ENCODE measurements around the gene SEPTIN2.

Gene SEPTIN2

GRCh38 chr2:241339839-241340630 lies 24.3 kb downstream of the SEPTIN2 start:
- H3K27ac ChIP-seq: no peak overlapping the region
- H3K4me3 ChIP-seq (ENCODE audit: low read depth, low read length): no peak overlapping the region
- TF ChIP-seq CTCF (IDR thresholded peaks at IDR 0.05; ENCODE audit: low read depth, low read length, missing control alignments): no peak
- DNase-seq: no peak
- in situ Hi-C loops (cut with HindIII; ENCODE audit: low pct_ligation_motif_present, low sequenced_read_pairs): no loop called here
- H3K36me3 ChIP-seq (replicated peaks): peaks cover 91% of the 10 kb centered on the region
- H3K27me3 ChIP-seq (replicated peaks): no peaks in the 10 kb centered on the region

- no peak overlapping the region for H3K27ac ChIP-seq
- peaks cover 90% of the 10 kb centered on the region for H3K36me3 ChIP-seq (replicated peaks)
Measured at GRCh38 chr2:241340631-241341163, 25.0 kb downstream of the SEPTIN2 start.

GRCh38 chr2:241344925-241345651 lies 29.4 kb downstream of the SEPTIN2 start:
- no peaks in the 10 kb centered on the region for H3K27me3 ChIP-seq (replicated peaks)
- H3K27ac ChIP-seq: no peak overlapping the region
- no peak overlapping the region for H3K4me3 ChIP-seq (ENCODE audit: low read depth, low read length)
- no peak for TF ChIP-seq CTCF (IDR thresholded peaks at IDR 0.05; ENCODE audit: low read depth, low read length, missing control alignments)
- in situ Hi-C loops (cut with HindIII; ENCODE audit: low pct_ligation_motif_present, low sequenced_read_pairs): no loop called here
- DNase-seq: no peak
- peaks cover 91% of the 10 kb centered on the region for H3K36me3 ChIP-seq (replicated peaks)

More at GRCh38 chr2:241340631-241341163, 25.0 kb downstream of the SEPTIN2 start:
- no peak for DNase-seq
- in situ Hi-C loops (cut with HindIII; ENCODE audit: low pct_ligation_motif_present, low sequenced_read_pairs): no loop called here
- no peak overlapping the region for H3K4me3 ChIP-seq (ENCODE audit: low read depth, low read length)
- no peaks in the 10 kb centered on the region for H3K27me3 ChIP-seq (replicated peaks)
- TF ChIP-seq CTCF (IDR thresholded peaks at IDR 0.05; ENCODE audit: low read depth, low read length, missing control alignments): no peak

- peaks cover 83% of the 10 kb centered on the region for H3K36me3 ChIP-seq (replicated peaks)
Measured at GRCh38 chr2:241349941-241350340, 34.2 kb downstream of the SEPTIN2 start.

GRCh38 chr2:241350530-241350877 lies 34.8 kb downstream of the SEPTIN2 start:
- Histone ChIP-seq H3K36me3 (replicated peaks) (peaks cover 81% of the 10 kb centered on the region), H3K27ac (no peak overlapping the region), H3K4me3 (ENCODE audit: low read depth, low read length) (no peak overlapping the region), H3K27me3 (replicated peaks) (no peaks in the 10 kb centered on the region)
- TF ChIP-seq CTCF (IDR thresholded peaks at IDR 0.05; ENCODE audit: low read depth, low read length, missing control alignments): no peak
- DNase-seq: no peak
- in situ Hi-C loops (cut with HindIII; ENCODE audit: low pct_ligation_motif_present, low sequenced_read_pairs): no loop called here

More at GRCh38 chr2:241349941-241350340, 34.2 kb downstream of the SEPTIN2 start:
- in situ Hi-C loops (cut with HindIII; ENCODE audit: low pct_ligation_motif_present, low sequenced_read_pairs): no loop called here
- H3K27ac ChIP-seq: no peak overlapping the region
- no peak for DNase-seq
- TF ChIP-seq CTCF (IDR thresholded peaks at IDR 0.05; ENCODE audit: low read depth, low read length, missing control alignments): no peak
- H3K27me3 ChIP-seq (replicated peaks): no peaks in the 10 kb centered on the region
- H3K4me3 ChIP-seq (ENCODE audit: low read depth, low read length): no peak overlapping the region

Data from brain microvascular endothelial cell (primary cell).